IMR-90 (cell line): Measurements from ENCODE around the gene ATG7. TPM values are rescaled to one million over a fixed set of nuclear protein-coding genes. Genes with fewer than 3 reads are reported as not detected.

Source experiments
- ATAC-seq: fragments of 200-7000 bp; cut with Tn5 transposase; 2 replicates; pipeline ENCODE4 v1.9.1; 2020; ENCODE audit warnings: low read depth, mild to moderate bottlenecking, moderate library complexity
- BruUV-seq: library from RNA; stranded (reverse); fragments of 400-500 nt; replicated peaks from 2 replicates; lab custom pipeline; 2021; lab: Mats Ljungman, UMichigan
- CTCF ChIA-PET: fragments of 300-600 bp; formaldehyde crosslinking; extraction: SDS; loops from one replicate; lab custom pipeline; 2021; ENCODE audit warnings: antibody characterized with exemption; lab: Yijun Ruan, JAX
- POLR2A ChIA-PET: fragments of 300-600 bp; sonication (Branson Sonifier 250); formaldehyde crosslinking; loops from one replicate; lab custom pipeline; 2022; ENCODE audit warnings: antibody characterized with exemption; ENCODE audit not compliant: unreplicated experiment; lab: Charles Lee
- DNase-seq: peaks from one replicate; pipeline ENCODE4 v3.0.0; 2013
- H2AFZ ChIP-seq: replicated peaks from 2 replicates; pipeline ENCODE3; 2013; ENCODE audit warnings: low read length, mild to moderate bottlenecking; ENCODE audit not compliant: poor library complexity
- H2AK5ac ChIP-seq: 2 replicates; pipeline ENCODE4 v1.6.1; 2013; ENCODE audit warnings: low read depth, low read length, inconsistent platforms
- H2AK9ac ChIP-seq: replicated peaks from 2 replicates; pipeline ENCODE3; 2013; ENCODE audit warnings: mild to moderate bottlenecking, low read depth, low read length, moderate library complexity; ENCODE audit not compliant: poor library complexity
- H2BK120ac ChIP-seq: 2 replicates; pipeline ENCODE4 v1.6.1; 2013; ENCODE audit warnings: low read depth, low read length, inconsistent platforms
- H2BK15ac ChIP-seq: 3 replicates; pipeline ENCODE4 v1.6.1; 2013; ENCODE audit warnings: low read depth, low read length, inconsistent platforms
- H2BK20ac ChIP-seq: 2 replicates; pipeline ENCODE4 v1.6.1; 2013; ENCODE audit warnings: low read depth, mild to moderate bottlenecking, inconsistent platforms, low read length, moderate library complexity
- H2BK5ac ChIP-seq: 2 replicates; pipeline ENCODE4 v1.6.1; 2013; ENCODE audit warnings: mild to moderate bottlenecking, low read depth, low read length, inconsistent platforms; ENCODE audit not compliant: poor library complexity, severe bottlenecking
- H3K14ac ChIP-seq: replicated peaks from 2 replicates; pipeline ENCODE4 v1.6.1; 2013; ENCODE audit warnings: low read depth, low read length, inconsistent platforms
- H3K18ac ChIP-seq: 2 replicates; pipeline ENCODE4 v1.6.1; 2013; ENCODE audit warnings: low read depth, low read length, control low read depth
- H3K23ac ChIP-seq: 2 replicates; pipeline ENCODE4 v1.6.1; 2013; ENCODE audit warnings: low read depth, low read length, inconsistent platforms
- H3K27ac ChIP-seq: 2 replicates; pipeline ENCODE4 v1.5.1; 2013; ENCODE audit warnings: mild to moderate bottlenecking, control low read depth, low read length; ENCODE audit not compliant: insufficient read depth
- H3K27me3 ChIP-seq: 2 replicates; pipeline ENCODE4 v1.6.1; 2013; ENCODE audit warnings: low read length; ENCODE audit not compliant: control insufficient read depth, insufficient read depth
- H3K36me3 ChIP-seq: 2 replicates; pipeline ENCODE4 v1.6.1; 2013; ENCODE audit warnings: low read length, mixed read lengths; ENCODE audit not compliant: control insufficient read depth, insufficient read depth
- H3K4ac ChIP-seq: 2 replicates; pipeline ENCODE4 v1.6.1; 2013; ENCODE audit warnings: low read depth, low read length, inconsistent platforms
- H3K4me1 ChIP-seq: 2 replicates; pipeline ENCODE4 v1.6.1; 2013; ENCODE audit warnings: low read length, mixed read lengths; ENCODE audit not compliant: control insufficient read depth, insufficient read depth
- H3K4me2 ChIP-seq: 2 replicates; pipeline ENCODE4 v1.6.1; 2013; ENCODE audit warnings: low read depth, mild to moderate bottlenecking, control low read depth, low read length, moderate library complexity
- H3K4me3 ChIP-seq: 2 replicates; pipeline ENCODE4 v1.5.1; 2013; ENCODE audit warnings: low read depth, mild to moderate bottlenecking, control low read depth, low read length, moderate library complexity; ENCODE audit not compliant: insufficient read depth
- H3K56ac ChIP-seq: 2 replicates; pipeline ENCODE4 v1.6.1; 2013; ENCODE audit warnings: low read length, inconsistent platforms; ENCODE audit not compliant: insufficient read depth; ENCODE audit errors: extremely low read depth
- H3K79me1 ChIP-seq, 2 experiments: 2 replicates each; pipeline ENCODE4 v1.6.1; 2013; ENCODE audit warnings: low read length in 2 of 2, inconsistent platforms in 1 of 2, low read depth in 1 of 2
- H3K9ac ChIP-seq: 2 replicates; pipeline ENCODE4 v1.6.1; 2013; ENCODE audit warnings: low read depth, low read length, control low read depth
- H3K9me1 ChIP-seq: 2 replicates; pipeline ENCODE4 v1.6.1; 2013; ENCODE audit warnings: low read length, inconsistent platforms; ENCODE audit not compliant: insufficient read depth
- H3K9me3 ChIP-seq: 2 replicates; pipeline ENCODE4 v1.6.1; 2013; ENCODE audit warnings: low read length; ENCODE audit not compliant: control insufficient read depth, insufficient read depth
- H4K20me1 ChIP-seq: 2 replicates; pipeline ENCODE4 v1.6.1; 2013; ENCODE audit warnings: low read length, inconsistent platforms; ENCODE audit not compliant: insufficient read depth
- H4K5ac ChIP-seq: 2 replicates; pipeline ENCODE4 v1.6.1; 2013; ENCODE audit warnings: mild to moderate bottlenecking, low read depth, low read length, control low read depth
- H4K8ac ChIP-seq, 2 experiments: 2 replicates each; pipeline ENCODE4 v1.6.1; 2013; ENCODE audit warnings: low read depth in 2 of 2, low read length in 2 of 2, control low read depth in 1 of 2, inconsistent platforms in 1 of 2
- H4K91ac ChIP-seq: 2 replicates; pipeline ENCODE4 v1.6.1; 2013; ENCODE audit warnings: low read depth, low read length, inconsistent platforms; ENCODE audit not compliant: insufficient read depth
- BHLHE40 ChIP-seq: fragments of 150-350 bp; IDR thresholded peaks from 2 replicates; pipeline ENCODE4 v1.6.1; 2016; ENCODE audit warnings: mild to moderate bottlenecking, low read depth, low read length
- MAFK ChIP-seq: IDR thresholded peaks from 2 replicates; pipeline ENCODE4 v1.6.1; 2012; ENCODE audit warnings: low read depth, low read length, improper control_type of control experiment
- MAZ ChIP-seq: IDR thresholded peaks from 2 replicates; pipeline ENCODE4 v1.6.1; 2012; ENCODE audit warnings: low read depth, mild to moderate bottlenecking, low read length, improper control_type of control experiment, moderate library complexity, borderline replicate concordance
- NFE2L2 ChIP-seq: fragments of 150-350 bp; IDR thresholded peaks from 2 replicates; pipeline ENCODE4 v1.6.1; 2016; ENCODE audit warnings: low read depth, mild to moderate bottlenecking, low read length
- RAD21 ChIP-seq: IDR thresholded peaks from 2 replicates; pipeline ENCODE4 v1.6.1; 2012; ENCODE audit warnings: low read length, improper control_type of control experiment
- RFX5 ChIP-seq: IDR thresholded peaks from 2 replicates; pipeline ENCODE4 v1.8.0; 2012; ENCODE audit warnings: low read depth, mild to moderate bottlenecking, low read length, moderate library complexity
- SMC3 ChIP-seq: fragments of 150-350 bp; IDR thresholded peaks from 2 replicates; pipeline ENCODE4 v1.6.1; 2016; ENCODE audit warnings: low read depth, mild to moderate bottlenecking, antibody characterized with exemption, low read length, moderate library complexity
- whole genome bisulfite sequencing, 2 experiments: methylation state at CpG; one replicate each; pipeline versions ENCODE4 v1.1.5 to v1.1.7; 2013; ENCODE audit warnings: missing lambda C conversion rate in 2 of 2; ENCODE audit not compliant: insufficient read length in 1 of 2; ENCODE audit errors: extremely low coverage in 2 of 2; 5-methylcytosine and 5-hydroxymethylcytosine counted together
- dilution Hi-C: fragments of 300-500 bp; cut with HindIII; formaldehyde crosslinking; loops from one replicate; pipeline ENCODE4 v1.14.3; 2018; ENCODE audit warnings: low sequenced_read_pairs; ENCODE audit not compliant: unreplicated experiment
- in situ Hi-C: fragments of 300-500 bp; cut with MboI; formaldehyde crosslinking; loops from 3 replicates; pipeline ENCODE4 v1.14.3; 2019; ENCODE audit warnings: low sequenced_read_pairs, inconsistent platforms, mixed read lengths
- intact Hi-C: fragments of 100-400 bp; cut with micrococcal nuclease; formaldehyde crosslinking; loops from 2 replicates; pipeline ENCODE4 v1.10.0; 2022
- polyA plus RNA-seq, 3 experiments: library from polyadenylated mRNA; depleted of rRNA; stranded (reverse); fragments of >200 nt; gene quantifications; 2 replicates each; pipeline ENCODE4 v1.2.3, GENCODE V29; 2012; ENCODE audit warnings: low replicate concordance in 1 of 3
- total RNA-seq: library from RNA; depleted of rRNA; stranded (reverse); fragments of >200 nt; gene quantifications from 2 replicates; pipeline ENCODE4 v1.2.3, GENCODE V29; 2012
- TF ChIP-seq, protein P1 (sequence below): conservative IDR thresholded peaks from 2 replicates; pipeline ENCODE4 v1.5.1; 2012; ENCODE audit warnings: mild to moderate bottlenecking, low read depth, low read length, improper control_type of control experiment
- TF ChIP-seq, protein P2 (sequence below): fragments of 150-350 bp; IDR thresholded peaks from 2 replicates; pipeline ENCODE4 v1.6.1; 2017; ENCODE audit warnings: mild to moderate bottlenecking, antibody characterized with exemption, low read length, low read depth

ATG7 gene
- total and polyA plus RNA-seq, 2 of the 4 experiments (the other 2 are of a cell fraction), result 15.6 to 51.4 TPM

DNA sequence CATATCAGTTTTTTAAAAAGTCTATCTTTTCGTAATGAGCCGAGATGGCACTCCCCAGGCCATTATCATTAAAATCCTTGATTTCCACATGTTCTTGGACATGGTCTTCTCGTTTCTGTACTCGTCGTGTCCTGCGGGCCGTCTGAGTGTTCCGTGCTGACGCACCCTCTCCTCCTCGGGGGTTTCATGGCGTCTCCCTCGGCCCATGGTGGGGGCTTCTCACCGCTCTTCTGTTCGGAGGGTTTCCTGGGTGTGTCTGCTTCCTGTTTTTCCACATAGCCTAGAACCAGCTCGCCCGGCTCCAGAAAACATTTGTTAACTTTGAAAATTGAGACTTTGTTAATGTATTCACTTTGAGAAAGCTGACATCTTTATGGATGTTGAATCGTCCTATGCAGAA, 278.8 kb downstream of the ATG7 start:
- peaks cover 27% of the 10 kb centered on the region for H3K9me1 ChIP-seq

More for the DNA sequence above, 278.8 kb downstream of the ATG7 start:
- no peak overlapping the region for H4K5ac ChIP-seq
- no peak overlapping the region for H2BK5ac ChIP-seq
- no TSS peak for BruUV-seq
- in situ Hi-C loops, result no loop called here
- no peak overlapping the region for H3K4ac ChIP-seq
- no peak overlapping the region for H3K18ac ChIP-seq
- peaks cover 18 to 83% of the 10 kb centered on the region in 2 experiments; a peak in 3 of 4 replicates for H3K79me1 ChIP-seq
- H2BK15ac ChIP-seq, result no peak overlapping the region
- no peak overlapping the region; the same call in 1 of the 2 replicates for H4K91ac ChIP-seq
- H4K20me1 ChIP-seq, result peaks cover 25% of the 10 kb centered on the region
- H3K4me1 ChIP-seq, result peaks cover 15% of the 10 kb centered on the region
- DNase-seq, result no peak
- POLR2A ChIA-PET, result no interaction called here
- no peak overlapping the region for H3K4me3 ChIP-seq
- dilution Hi-C loops, result no loop called here
- WGBS, 2 experiments, result 98% methylated on average over 9 of the region's 17 CpGs; no CpG with 5 or more reads in 1 of the 2 experiments
- no peak overlapping the region for H2BK120ac ChIP-seq
- H3K4me2 ChIP-seq, result no peak overlapping the region
- ATAC-seq, result no peak
- H3K14ac ChIP-seq, result no peak overlapping the region
- H2AFZ ChIP-seq, result no peak overlapping the region
- no peaks in the 10 kb centered on the region for H3K9me3 ChIP-seq
- no peak overlapping the region for H3K56ac ChIP-seq
- no peak overlapping the region for H3K9ac ChIP-seq
- H2AK5ac ChIP-seq, result no peak overlapping the region
- H3K27me3 ChIP-seq, result no peaks in the 10 kb centered on the region
- H2BK20ac ChIP-seq, result no peak overlapping the region; the same call in 1 of the 2 replicates
- no peak overlapping the region for H4K8ac ChIP-seq
- CTCF ChIA-PET, result interaction anchor here (0.6 kb wide), 1 partner anchor 78 kb away, joined by 3 read pairs; no protein-coding TSS in a partner anchor
- intact Hi-C loops, result no loop called here
- no peak overlapping the region for H2AK9ac ChIP-seq
- no peak overlapping the region for H3K27ac ChIP-seq
- TF ChIP-seq RAD21 (no peak), SMC3 (no peak), RFX5 (no peak), NFE2L2 (no peak), MAFK (no peak), MAZ (no peak), BHLHE40 (no peak)
- TF ChIP-seq, protein P1, sequence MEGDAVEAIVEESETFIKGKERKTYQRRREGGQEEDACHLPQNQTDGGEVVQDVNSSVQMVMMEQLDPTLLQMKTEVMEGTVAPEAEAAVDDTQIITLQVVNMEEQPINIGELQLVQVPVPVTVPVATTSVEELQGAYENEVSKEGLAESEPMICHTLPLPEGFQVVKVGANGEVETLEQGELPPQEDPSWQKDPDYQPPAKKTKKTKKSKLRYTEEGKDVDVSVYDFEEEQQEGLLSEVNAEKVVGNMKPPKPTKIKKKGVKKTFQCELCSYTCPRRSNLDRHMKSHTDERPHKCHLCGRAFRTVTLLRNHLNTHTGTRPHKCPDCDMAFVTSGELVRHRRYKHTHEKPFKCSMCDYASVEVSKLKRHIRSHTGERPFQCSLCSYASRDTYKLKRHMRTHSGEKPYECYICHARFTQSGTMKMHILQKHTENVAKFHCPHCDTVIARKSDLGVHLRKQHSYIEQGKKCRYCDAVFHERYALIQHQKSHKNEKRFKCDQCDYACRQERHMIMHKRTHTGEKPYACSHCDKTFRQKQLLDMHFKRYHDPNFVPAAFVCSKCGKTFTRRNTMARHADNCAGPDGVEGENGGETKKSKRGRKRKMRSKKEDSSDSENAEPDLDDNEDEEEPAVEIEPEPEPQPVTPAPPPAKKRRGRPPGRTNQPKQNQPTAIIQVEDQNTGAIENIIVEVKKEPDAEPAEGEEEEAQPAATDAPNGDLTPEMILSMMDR, result no peak
- TF ChIP-seq, protein P2, sequence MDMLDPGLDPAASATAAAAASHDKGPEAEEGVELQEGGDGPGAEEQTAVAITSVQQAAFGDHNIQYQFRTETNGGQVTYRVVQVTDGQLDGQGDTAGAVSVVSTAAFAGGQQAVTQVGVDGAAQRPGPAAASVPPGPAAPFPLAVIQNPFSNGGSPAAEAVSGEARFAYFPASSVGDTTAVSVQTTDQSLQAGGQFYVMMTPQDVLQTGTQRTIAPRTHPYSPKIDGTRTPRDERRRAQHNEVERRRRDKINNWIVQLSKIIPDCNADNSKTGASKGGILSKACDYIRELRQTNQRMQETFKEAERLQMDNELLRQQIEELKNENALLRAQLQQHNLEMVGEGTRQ, result no peak
- H3K23ac ChIP-seq, result no peak overlapping the region
- peaks cover 19% of the 10 kb centered on the region for H3K36me3 ChIP-seq
